HG03280 (cell line): ENCODE measurements around the gene CRYGA.
"Not testable (repeated sequence)": the region's sequence is repeated elsewhere in the genome, so short reads cannot be mapped to it uniquely, and the experiment has no call there.

Source experiments
- ATAC-seq: cut with Tn5 transposase; IDR thresholded peaks from one replicate; pipeline ENCODE4 v1.9.1; 2021; ENCODE audit warnings: mild to moderate bottlenecking, moderate library complexity; ENCODE audit not compliant: unreplicated experiment

The CRYGA gene

GRCh38 chr2:208127090-208127489, 36.3 kb downstream of the CRYGA start:
- no peak for ATAC-seq

GRCh38 chr2:208125251-208125650, 38.1 kb downstream of the CRYGA start:
- ATAC-seq: no peak

GRCh38 chr2:208124013-208124715, 39.2 kb downstream of the CRYGA start, which contains the start of gene CRYGD:
TSS of gene CRYGD (minus strand) at chr2:208124524. CDS start at chr2:208124473, 51 bp downstream.
- ATAC-seq: not testable (repeated sequence)

GRCh38 chr2:208122248-208122647, 41.1 kb downstream of the CRYGA start:
- no peak for ATAC-seq

- no peak for ATAC-seq
Observed at GRCh38 chr2:208118918-208119317, 44.5 kb downstream of the CRYGA start.

GRCh38 chr2:208117390-208117789, 46.0 kb downstream of the CRYGA start:
- not testable (repeated sequence) for ATAC-seq

GRCh38 chr2:208112969-208113368, 50.4 kb downstream of the CRYGA start:
- no peak for ATAC-seq

- not testable (repeated sequence) for ATAC-seq
Observed at GRCh38 chr2:208112273-208112745, 51.1 kb downstream of the CRYGA start.
